IMR-90 (cell line): ENCODE results near the gene GSTT2B. TPM values are rescaled to one million over a fixed set of nuclear protein-coding genes. Genes with fewer than 3 reads are reported as not detected.

Source experiments
- ATAC-seq: fragments of 200-7000 bp; cut with Tn5 transposase; 2 replicates; pipeline ENCODE4 v1.9.1; 2020; ENCODE audit warnings: low read depth, mild to moderate bottlenecking, moderate library complexity
- BruUV-seq: library from RNA; stranded (reverse); fragments of 400-500 nt; replicated peaks from 2 replicates; lab custom pipeline; 2021; lab: Mats Ljungman, UMichigan
- CTCF ChIA-PET: fragments of 300-600 bp; formaldehyde crosslinking; extraction: SDS; loops from one replicate; lab custom pipeline; 2021; ENCODE audit warnings: antibody characterized with exemption; lab: Yijun Ruan, JAX
- POLR2A ChIA-PET: fragments of 300-600 bp; sonication (Branson Sonifier 250); formaldehyde crosslinking; loops from one replicate; lab custom pipeline; 2022; ENCODE audit warnings: antibody characterized with exemption; ENCODE audit not compliant: unreplicated experiment; lab: Charles Lee
- DNase-seq: peaks from one replicate; pipeline ENCODE4 v3.0.0; 2013
- H2AFZ ChIP-seq: replicated peaks from 2 replicates; pipeline ENCODE3; 2013; ENCODE audit warnings: low read length, mild to moderate bottlenecking; ENCODE audit not compliant: poor library complexity
- H2AK5ac ChIP-seq: 2 replicates; pipeline ENCODE4 v1.6.1; 2013; ENCODE audit warnings: low read depth, low read length, inconsistent platforms
- H2AK9ac ChIP-seq: replicated peaks from 2 replicates; pipeline ENCODE3; 2013; ENCODE audit warnings: mild to moderate bottlenecking, low read depth, low read length, moderate library complexity; ENCODE audit not compliant: poor library complexity
- H2BK120ac ChIP-seq: 2 replicates; pipeline ENCODE4 v1.6.1; 2013; ENCODE audit warnings: low read depth, low read length, inconsistent platforms
- H2BK15ac ChIP-seq: 3 replicates; pipeline ENCODE4 v1.6.1; 2013; ENCODE audit warnings: low read depth, low read length, inconsistent platforms
- H2BK20ac ChIP-seq: 2 replicates; pipeline ENCODE4 v1.6.1; 2013; ENCODE audit warnings: low read depth, mild to moderate bottlenecking, inconsistent platforms, low read length, moderate library complexity
- H2BK5ac ChIP-seq: 2 replicates; pipeline ENCODE4 v1.6.1; 2013; ENCODE audit warnings: mild to moderate bottlenecking, low read depth, low read length, inconsistent platforms; ENCODE audit not compliant: poor library complexity, severe bottlenecking
- H3K14ac ChIP-seq: replicated peaks from 2 replicates; pipeline ENCODE4 v1.6.1; 2013; ENCODE audit warnings: low read depth, low read length, inconsistent platforms
- H3K18ac ChIP-seq: 2 replicates; pipeline ENCODE4 v1.6.1; 2013; ENCODE audit warnings: low read depth, low read length, control low read depth
- H3K23ac ChIP-seq: 2 replicates; pipeline ENCODE4 v1.6.1; 2013; ENCODE audit warnings: low read depth, low read length, inconsistent platforms
- H3K27ac ChIP-seq: 2 replicates; pipeline ENCODE4 v1.5.1; 2013; ENCODE audit warnings: mild to moderate bottlenecking, control low read depth, low read length; ENCODE audit not compliant: insufficient read depth
- H3K27me3 ChIP-seq: 2 replicates; pipeline ENCODE4 v1.6.1; 2013; ENCODE audit warnings: low read length; ENCODE audit not compliant: control insufficient read depth, insufficient read depth
- H3K36me3 ChIP-seq: 2 replicates; pipeline ENCODE4 v1.6.1; 2013; ENCODE audit warnings: low read length, mixed read lengths; ENCODE audit not compliant: control insufficient read depth, insufficient read depth
- H3K4ac ChIP-seq: 2 replicates; pipeline ENCODE4 v1.6.1; 2013; ENCODE audit warnings: low read depth, low read length, inconsistent platforms
- H3K4me1 ChIP-seq: 2 replicates; pipeline ENCODE4 v1.6.1; 2013; ENCODE audit warnings: low read length, mixed read lengths; ENCODE audit not compliant: control insufficient read depth, insufficient read depth
- H3K4me2 ChIP-seq: 2 replicates; pipeline ENCODE4 v1.6.1; 2013; ENCODE audit warnings: low read depth, mild to moderate bottlenecking, control low read depth, low read length, moderate library complexity
- H3K4me3 ChIP-seq: 2 replicates; pipeline ENCODE4 v1.5.1; 2013; ENCODE audit warnings: low read depth, mild to moderate bottlenecking, control low read depth, low read length, moderate library complexity; ENCODE audit not compliant: insufficient read depth
- H3K56ac ChIP-seq: 2 replicates; pipeline ENCODE4 v1.6.1; 2013; ENCODE audit warnings: low read length, inconsistent platforms; ENCODE audit not compliant: insufficient read depth; ENCODE audit errors: extremely low read depth
- H3K79me1 ChIP-seq, 2 experiments: 2 replicates each; pipeline ENCODE4 v1.6.1; 2013; ENCODE audit warnings: low read length in 2 of 2, inconsistent platforms in 1 of 2, low read depth in 1 of 2
- H3K9ac ChIP-seq: 2 replicates; pipeline ENCODE4 v1.6.1; 2013; ENCODE audit warnings: low read depth, low read length, control low read depth
- H3K9me1 ChIP-seq: 2 replicates; pipeline ENCODE4 v1.6.1; 2013; ENCODE audit warnings: low read length, inconsistent platforms; ENCODE audit not compliant: insufficient read depth
- H3K9me3 ChIP-seq: 2 replicates; pipeline ENCODE4 v1.6.1; 2013; ENCODE audit warnings: low read length; ENCODE audit not compliant: control insufficient read depth, insufficient read depth
- H4K20me1 ChIP-seq: 2 replicates; pipeline ENCODE4 v1.6.1; 2013; ENCODE audit warnings: low read length, inconsistent platforms; ENCODE audit not compliant: insufficient read depth
- H4K5ac ChIP-seq: 2 replicates; pipeline ENCODE4 v1.6.1; 2013; ENCODE audit warnings: mild to moderate bottlenecking, low read depth, low read length, control low read depth
- H4K8ac ChIP-seq, 2 experiments: 2 replicates each; pipeline ENCODE4 v1.6.1; 2013; ENCODE audit warnings: low read depth in 2 of 2, low read length in 2 of 2, control low read depth in 1 of 2, inconsistent platforms in 1 of 2
- H4K91ac ChIP-seq: 2 replicates; pipeline ENCODE4 v1.6.1; 2013; ENCODE audit warnings: low read depth, low read length, inconsistent platforms; ENCODE audit not compliant: insufficient read depth
- BHLHE40 ChIP-seq: fragments of 150-350 bp; IDR thresholded peaks from 2 replicates; pipeline ENCODE4 v1.6.1; 2016; ENCODE audit warnings: mild to moderate bottlenecking, low read depth, low read length
- CEBPB ChIP-seq: IDR thresholded peaks from 2 replicates; pipeline ENCODE4 v1.6.1; 2012; ENCODE audit warnings: low read depth, low read length, improper control_type of control experiment
- CHD1 ChIP-seq: IDR thresholded peaks from 2 replicates; pipeline ENCODE4 v1.6.1; 2012; ENCODE audit warnings: low read depth, low read length, improper control_type of control experiment
- CTCF ChIP-seq: conservative IDR thresholded peaks from 2 replicates; pipeline ENCODE4 v1.5.1; 2012; ENCODE audit warnings: mild to moderate bottlenecking, low read depth, low read length, improper control_type of control experiment
- ELK1 ChIP-seq: fragments of 150-350 bp; IDR thresholded peaks from 2 replicates; pipeline ENCODE4 v1.6.1; 2016; ENCODE audit warnings: low read depth, mild to moderate bottlenecking, low read length, moderate library complexity, borderline replicate concordance
- FOS ChIP-seq: fragments of 150-350 bp; IDR thresholded peaks from 2 replicates; pipeline ENCODE4 v1.6.1; 2016; ENCODE audit warnings: low read depth, low read length
- NFE2L2 ChIP-seq: fragments of 150-350 bp; IDR thresholded peaks from 2 replicates; pipeline ENCODE4 v1.6.1; 2016; ENCODE audit warnings: low read depth, mild to moderate bottlenecking, low read length
- POLR2A ChIP-seq: IDR thresholded peaks from 2 replicates; pipeline ENCODE4 v1.6.1; 2012; ENCODE audit warnings: mild to moderate bottlenecking, low read depth, low read length
- RAD21 ChIP-seq: IDR thresholded peaks from 2 replicates; pipeline ENCODE4 v1.6.1; 2012; ENCODE audit warnings: low read length, improper control_type of control experiment
- RCOR1 ChIP-seq: IDR thresholded peaks from 2 replicates; pipeline ENCODE4 v1.6.1; 2012; ENCODE audit warnings: mild to moderate bottlenecking, low read length, improper control_type of control experiment; ENCODE audit not compliant: insufficient replicate concordance
- RFX5 ChIP-seq: IDR thresholded peaks from 2 replicates; pipeline ENCODE4 v1.8.0; 2012; ENCODE audit warnings: low read depth, mild to moderate bottlenecking, low read length, moderate library complexity
- USF2 ChIP-seq: fragments of 150-350 bp; IDR thresholded peaks from 2 replicates; pipeline ENCODE4 v1.6.1; 2017; ENCODE audit warnings: mild to moderate bottlenecking, antibody characterized with exemption, low read length, low read depth
- WGBS, 2 experiments: methylation state at CpG; one replicate each; pipeline versions ENCODE4 v1.1.5 to v1.1.7; 2013; ENCODE audit warnings: missing lambda C conversion rate in 2 of 2; ENCODE audit not compliant: insufficient read length in 1 of 2; ENCODE audit errors: extremely low coverage in 2 of 2; 5-methylcytosine and 5-hydroxymethylcytosine counted together
- dilution Hi-C: fragments of 300-500 bp; cut with HindIII; formaldehyde crosslinking; loops from one replicate; pipeline ENCODE4 v1.14.3; 2018; ENCODE audit warnings: low sequenced_read_pairs; ENCODE audit not compliant: unreplicated experiment
- in situ Hi-C: fragments of 300-500 bp; cut with MboI; formaldehyde crosslinking; loops from 3 replicates; pipeline ENCODE4 v1.14.3; 2019; ENCODE audit warnings: low sequenced_read_pairs, inconsistent platforms, mixed read lengths
- intact Hi-C: fragments of 100-400 bp; cut with micrococcal nuclease; formaldehyde crosslinking; loops from 2 replicates; pipeline ENCODE4 v1.10.0; 2022
- polyA plus RNA-seq, 3 experiments: library from polyadenylated mRNA; depleted of rRNA; stranded (reverse); fragments of >200 nt; gene quantifications; 2 replicates each; pipeline ENCODE4 v1.2.3, GENCODE V29; 2012; ENCODE audit warnings: low replicate concordance in 1 of 3
- total RNA-seq: library from RNA; depleted of rRNA; stranded (reverse); fragments of >200 nt; gene quantifications from 2 replicates; pipeline ENCODE4 v1.2.3, GENCODE V29; 2012

Gene GSTT2B
- total and polyA plus RNA-seq, 2 of the 4 experiments (the other 2 are of a cell fraction) = 15.1 to 77.0 TPM

- no TSS peak for BruUV-seq
- H2AFZ ChIP-seq = no peak overlapping the region
- dilution Hi-C loops = no loop called here
- no peak overlapping the region for H4K8ac ChIP-seq
- no peak overlapping the region for H3K4me3 ChIP-seq
- no peak overlapping the region for H3K4ac ChIP-seq
- no CpG with 5 or more reads among the region's 8 CpGs for WGBS, 2 experiments
- H3K4me2 ChIP-seq = no peak overlapping the region
- DNase-seq = no peak
- intact Hi-C loops = no loop called here
- peaks cover 3% of the 10 kb centered on the region; the same call in 1 of the 2 replicates for H3K9me1 ChIP-seq
- no peak overlapping the region for H4K5ac ChIP-seq
- H4K91ac ChIP-seq = no peak overlapping the region
- no peak overlapping the region for H2AK5ac ChIP-seq
- TF ChIP-seq RFX5 (no peak), ELK1 (no peak), USF2 (no peak), CHD1 (no peak), POLR2A (no peak), BHLHE40 (no peak), CTCF (no peak), FOS (no peak), CEBPB (no peak), RCOR1 (no peak), RAD21 (no peak), NFE2L2 (no peak)
- no peak for ATAC-seq
- H2AK9ac ChIP-seq = no peak overlapping the region
- no peak overlapping the region for H2BK5ac ChIP-seq
- H2BK15ac ChIP-seq = no peak overlapping the region
- H3K79me1 ChIP-seq = peaks cover 8 to 10% of the 10 kb centered on the region in 2 experiments
- H4K20me1 ChIP-seq = peaks cover 3% of the 10 kb centered on the region; the same call in 1 of the 2 replicates
- H3K18ac ChIP-seq = no peak overlapping the region
- CTCF ChIA-PET = no interaction called here
- in situ Hi-C loops = no loop called here
- H3K4me1 ChIP-seq = peaks cover 3% of the 10 kb centered on the region; the same call in 1 of the 2 replicates
- H3K23ac ChIP-seq = no peak overlapping the region
- H3K27me3 ChIP-seq = no peaks in the 10 kb centered on the region; the same call in 1 of the 2 replicates
- H3K56ac ChIP-seq = no peak overlapping the region
- POLR2A ChIA-PET = no interaction called here
- H3K9ac ChIP-seq = no peak overlapping the region
- H3K27ac ChIP-seq = no peak overlapping the region
- no peak overlapping the region for H3K14ac ChIP-seq
- H3K9me3 ChIP-seq = no peaks in the 10 kb centered on the region
- no peak overlapping the region for H2BK120ac ChIP-seq
- no peak overlapping the region for H2BK20ac ChIP-seq
- no peaks in the 10 kb centered on the region for H3K36me3 ChIP-seq
Observed at GRCh38 chr22:24007253-24008021, 46.4 kb upstream of the GSTT2B start.
